Activated T-helper 1 cell treated with Interleukin-2 at 50 U/mL for 16 hours (primary cell): ENCODE data around the gene PFKFB1.

ENCODE experiments used
- DNase-seq: peaks from one replicate; pipeline ENCODE4 v3.0.0-alpha.2; 2020; ENCODE audit warnings: low read depth

The PFKFB1 gene

DNA sequence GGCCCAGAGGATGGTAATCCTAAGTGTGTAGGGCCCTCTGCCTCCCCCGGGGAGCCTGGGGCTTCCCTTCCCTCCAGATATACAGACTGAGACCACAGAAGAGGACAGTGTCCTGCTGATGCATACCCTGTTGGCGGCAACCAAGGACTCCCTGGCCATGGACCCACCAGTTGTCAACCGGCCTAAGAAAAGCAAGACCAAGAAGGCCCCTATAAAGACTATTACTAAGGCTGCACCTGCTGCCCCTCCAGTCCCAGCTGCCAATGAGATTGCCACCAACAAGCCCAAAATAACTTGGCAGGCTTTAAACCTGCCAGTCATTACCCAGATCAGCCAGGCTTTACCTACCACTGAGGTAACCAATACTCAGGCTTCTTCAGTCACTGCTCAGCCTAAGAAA is 71.4 kb downstream of the PFKFB1 start:
- DNase-seq = no peak

GRCh38 chrX:54921427-54922021 is 72.5 kb downstream of the PFKFB1 start:
- no peak for DNase-seq

GRCh38 chrX:54920610-54921426 is 73.2 kb downstream of the PFKFB1 start, which contains the start of gene TRO:
Gene TRO, plus strand, starts transcription at chrX:54920824. Its CDS starts 1,423 bp downstream, at chrX:54922247.
- DNase-seq = no peak

DNA sequence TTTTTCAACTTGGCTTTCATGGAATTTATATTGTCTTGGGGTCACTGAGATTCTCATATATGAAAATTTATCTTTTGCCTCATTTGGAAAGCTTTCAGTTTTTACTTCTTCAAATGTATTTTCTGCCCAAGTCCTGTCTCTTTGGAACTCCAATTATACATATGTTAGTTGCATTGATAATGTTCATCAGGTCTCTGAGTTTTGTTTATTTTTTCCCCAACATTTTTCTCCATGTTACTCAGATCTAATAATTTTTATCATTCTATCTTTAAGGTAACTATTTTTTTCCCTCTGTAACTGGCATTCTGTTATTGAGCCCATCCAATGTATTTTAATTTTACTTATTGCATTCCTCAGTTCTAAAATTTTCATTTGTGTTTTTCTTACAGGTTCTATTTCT is 84.0 kb downstream of the PFKFB1 start:
- no peak for DNase-seq

GRCh38 chrX:54894159-54894558 is 99.8 kb downstream of the PFKFB1 start:
- no peak for DNase-seq

GRCh38 chrX:54891573-54891972 is 102.4 kb downstream of the PFKFB1 start:
- DNase-seq = no peak

- DNase-seq = no peak
Measured at GRCh38 chrX:54885740-54886139, 108.2 kb downstream of the PFKFB1 start.
